Right atrium auricular region (tissue), 2 donors: Measurements from ENCODE around the gene IKBKE. TPM values are rescaled to one million over a fixed set of nuclear protein-coding genes. Genes with fewer than 3 reads are reported as not detected.

Experiments
- DNase-seq: peaks from one replicate; pipeline ENCODE4 v3.0.0-alpha.2; 2019; ENCODE audit warnings: low spot score
- H3K27ac ChIP-seq, 2 donors: fragments of 200-600 bp; sonication (generic); 1 replicate in 1 of 2; 2 replicates in 1 of 2; pipeline ENCODE4 v1.5.1; 2016 to 2019
- H3K27me3 ChIP-seq, 2 donors: fragments of 200-600 bp; sonication (generic); one replicate each; pipeline versions ENCODE4 v1.5.1 to v1.6.0; 2017 to 2019
- H3K36me3 ChIP-seq: fragments of 200-600 bp; sonication (generic); one replicate; pipeline ENCODE4 v1.5.1; 2016
- H3K4me1 ChIP-seq, 2 donors: fragments of 200-600 bp; sonication (generic); one replicate each; pipeline versions ENCODE4 v1.5.1 to v1.6.0; 2017 to 2019
- H3K4me3 ChIP-seq, 2 donors: fragments of 200-600 bp; sonication (generic); 1 replicate in 1 of 2; 2 replicates in 1 of 2; pipeline ENCODE4 v1.5.1; 2017 to 2019; ENCODE audit warnings: mild to moderate bottlenecking in 1 of 2, moderate library complexity in 1 of 2
- H3K9me3 ChIP-seq, 2 donors: fragments of 200-600 bp; sonication (generic); one replicate each; pipeline ENCODE4 v1.5.1; 2019
- total RNA-seq, 2 donors: library from RNA; depleted of rRNA; stranded (reverse); fragments of >200 nt; gene quantifications; one replicate each; pipeline ENCODE4 v1.1.0, GENCODE V29; 2016
- TF ChIP-seq, protein P1 (sequence below), 2 donors: fragments of 200-600 bp; sonication (generic); IDR thresholded peaks; one replicate each; pipeline ENCODE4 v1.5.1; 2019; ENCODE audit warnings: antibody characterized with exemption in 2 of 2

IKBKE gene
- total RNA-seq, 2 donors from 2014 or later = 1.3 to 3.2 TPM

DNA sequence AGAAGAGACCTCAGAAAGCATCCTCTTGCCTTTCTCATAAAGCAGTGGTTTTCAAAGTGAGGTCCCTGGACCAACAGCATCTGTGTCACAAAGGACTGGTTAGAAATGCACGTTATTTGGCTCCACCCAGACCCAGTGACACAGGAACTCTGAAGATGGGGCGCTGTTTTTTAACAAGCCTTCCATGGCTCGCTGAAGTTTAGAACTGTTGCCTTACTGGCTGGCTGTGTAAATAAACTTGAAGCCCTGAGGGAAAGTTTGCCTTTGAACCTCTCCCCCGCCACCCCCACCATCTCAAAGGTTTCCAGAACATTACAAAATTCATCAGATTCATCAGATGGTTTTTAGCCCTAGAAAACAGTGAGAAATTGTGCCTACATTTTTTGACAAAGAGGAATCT lies 21.8 kb upstream of the IKBKE start:
- TF ChIP-seq, protein P1, sequence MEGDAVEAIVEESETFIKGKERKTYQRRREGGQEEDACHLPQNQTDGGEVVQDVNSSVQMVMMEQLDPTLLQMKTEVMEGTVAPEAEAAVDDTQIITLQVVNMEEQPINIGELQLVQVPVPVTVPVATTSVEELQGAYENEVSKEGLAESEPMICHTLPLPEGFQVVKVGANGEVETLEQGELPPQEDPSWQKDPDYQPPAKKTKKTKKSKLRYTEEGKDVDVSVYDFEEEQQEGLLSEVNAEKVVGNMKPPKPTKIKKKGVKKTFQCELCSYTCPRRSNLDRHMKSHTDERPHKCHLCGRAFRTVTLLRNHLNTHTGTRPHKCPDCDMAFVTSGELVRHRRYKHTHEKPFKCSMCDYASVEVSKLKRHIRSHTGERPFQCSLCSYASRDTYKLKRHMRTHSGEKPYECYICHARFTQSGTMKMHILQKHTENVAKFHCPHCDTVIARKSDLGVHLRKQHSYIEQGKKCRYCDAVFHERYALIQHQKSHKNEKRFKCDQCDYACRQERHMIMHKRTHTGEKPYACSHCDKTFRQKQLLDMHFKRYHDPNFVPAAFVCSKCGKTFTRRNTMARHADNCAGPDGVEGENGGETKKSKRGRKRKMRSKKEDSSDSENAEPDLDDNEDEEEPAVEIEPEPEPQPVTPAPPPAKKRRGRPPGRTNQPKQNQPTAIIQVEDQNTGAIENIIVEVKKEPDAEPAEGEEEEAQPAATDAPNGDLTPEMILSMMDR (IDR thresholded peaks at IDR 0.05) = no peak
- no peak for DNase-seq
- H3K4me3 ChIP-seq = no peak overlapping the region
- no peaks in the 10 kb centered on the region for H3K27me3 ChIP-seq
- H3K36me3 ChIP-seq = peaks cover 70% of the 10 kb centered on the region
- H3K27ac ChIP-seq = no peak overlapping the region
- peaks cover 0 to 22% of the 10 kb centered on the region in 2 donors for H3K4me1 ChIP-seq
- H3K9me3 ChIP-seq = no peaks in the 10 kb centered on the region

DNA sequence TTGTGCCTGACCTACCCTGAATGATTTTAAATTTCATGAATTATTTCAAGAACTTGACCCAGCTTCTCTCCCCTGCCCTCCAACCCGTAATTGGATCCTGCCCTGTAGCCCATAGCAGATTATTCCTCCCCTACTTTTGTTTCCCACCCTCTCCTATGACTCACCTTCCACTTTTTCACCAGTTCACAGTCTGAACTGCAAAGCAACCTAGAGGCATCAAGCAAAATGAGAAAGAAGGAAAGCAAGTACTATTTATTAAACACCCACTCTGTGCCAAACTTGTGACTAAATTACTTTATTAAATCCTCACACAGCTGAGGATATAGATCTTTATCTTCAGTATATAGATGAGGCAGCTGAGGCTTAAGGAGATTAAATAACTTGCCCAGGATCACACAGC lies 20.7 kb upstream of the IKBKE start:
- Histone ChIP-seq H3K36me3 (peaks cover 76% of the 10 kb centered on the region), H3K9me3 (no peaks in the 10 kb centered on the region), H3K27me3 (no peaks in the 10 kb centered on the region), H3K4me3 (no peak overlapping the region), H3K27ac (no peak overlapping the region), H3K4me1 (peaks cover 0 to 17% of the 10 kb centered on the region in 2 donors)
- DNase-seq = no peak
- TF ChIP-seq, protein P1 (IDR thresholded peaks at IDR 0.05) = no peak

DNA sequence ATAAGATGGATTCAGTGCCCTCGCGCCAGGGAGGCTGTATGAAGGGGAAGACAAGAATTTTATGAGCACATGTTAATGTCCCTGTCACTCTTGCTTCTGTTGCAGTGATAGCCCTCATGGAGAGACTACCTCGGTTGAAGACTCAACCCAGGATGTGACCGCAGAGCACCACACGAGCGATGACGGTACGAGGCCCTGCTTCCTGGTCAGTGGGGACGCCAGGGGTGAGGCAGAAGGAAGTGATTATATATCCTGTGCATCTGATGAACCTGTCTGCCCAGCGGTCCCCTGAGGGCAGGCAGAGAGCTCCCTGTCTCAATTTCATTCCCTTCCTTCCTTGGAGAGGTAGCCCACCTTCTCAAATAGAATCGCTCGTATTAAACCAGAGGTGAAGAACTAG lies 20.0 kb upstream of the IKBKE start:
- DNase-seq = no peak
- Histone ChIP-seq H3K27ac (no peak overlapping the region), H3K27me3 (no peaks in the 10 kb centered on the region), H3K4me3 (no peak overlapping the region), H3K4me1 (peaks cover 0 to 10% of the 10 kb centered on the region in 2 donors), H3K9me3 (no peaks in the 10 kb centered on the region), H3K36me3 (peaks cover 81% of the 10 kb centered on the region)
- TF ChIP-seq, protein P1 (IDR thresholded peaks at IDR 0.05) = no peak

DNA sequence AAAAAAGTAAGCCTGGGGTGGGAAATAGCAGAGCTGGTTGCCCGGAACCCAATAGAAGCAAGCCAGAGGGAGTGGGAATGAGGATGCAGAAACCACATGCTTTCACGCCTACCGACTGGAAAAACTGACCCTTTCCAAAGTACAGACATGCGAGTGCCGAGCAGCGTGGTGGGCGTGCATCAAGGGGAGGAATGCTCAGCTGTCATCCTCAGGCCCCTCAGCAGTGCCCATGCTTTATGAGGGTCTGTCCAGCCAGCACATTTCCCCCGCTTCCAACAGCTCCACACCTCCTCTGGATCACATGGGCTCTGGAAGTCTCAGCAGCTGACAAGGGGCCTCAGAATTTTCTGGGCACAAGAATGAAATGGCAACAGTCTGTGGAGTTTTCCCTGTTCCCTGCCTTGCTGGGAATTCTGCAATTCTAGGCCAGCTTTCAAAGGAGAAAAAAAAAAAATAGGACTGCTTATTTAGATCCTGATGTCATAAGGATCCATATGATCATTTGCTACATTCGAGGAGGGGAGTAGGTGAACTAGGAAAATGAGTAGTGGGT lies 19.1 kb upstream of the IKBKE start:
- peaks cover 0 to 10% of the 10 kb centered on the region in 2 donors for H3K4me1 ChIP-seq
- no peak overlapping the region for H3K4me3 ChIP-seq
- H3K27ac ChIP-seq = no peak overlapping the region
- peaks cover 79% of the 10 kb centered on the region for H3K36me3 ChIP-seq
- TF ChIP-seq, protein P1 (IDR thresholded peaks at IDR 0.05) = no peak
- DNase-seq = no peak
- H3K9me3 ChIP-seq = no peaks in the 10 kb centered on the region
- no peaks in the 10 kb centered on the region for H3K27me3 ChIP-seq

DNA sequence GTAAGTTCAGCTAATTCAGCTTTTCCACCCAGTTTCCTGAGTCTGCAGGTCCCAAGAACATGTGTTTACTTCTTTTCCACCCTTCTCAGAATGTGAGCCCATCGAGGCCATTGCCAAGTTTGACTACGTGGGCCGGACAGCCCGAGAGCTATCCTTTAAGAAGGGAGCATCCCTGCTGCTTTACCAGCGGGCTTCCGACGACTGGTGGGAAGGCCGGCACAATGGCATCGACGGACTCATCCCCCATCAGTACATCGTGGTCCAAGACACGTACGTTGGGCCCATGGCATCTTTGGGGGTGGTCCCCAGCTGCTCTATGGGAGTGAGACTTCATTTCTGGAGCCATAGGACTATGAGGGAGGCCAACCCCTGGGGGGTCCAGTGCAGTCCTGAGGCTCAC lies 17.2 kb upstream of the IKBKE start:
- H3K4me3 ChIP-seq = no peak overlapping the region
- no peak for DNase-seq
- TF ChIP-seq, protein P1 (IDR thresholded peaks at IDR 0.05) = no peak
- H3K27me3 ChIP-seq = no peaks in the 10 kb centered on the region
- H3K36me3 ChIP-seq = peaks cover 60% of the 10 kb centered on the region
- peaks cover 0 to 24% of the 10 kb centered on the region in 2 donors for H3K4me1 ChIP-seq
- no peak overlapping the region for H3K27ac ChIP-seq
- no peaks in the 10 kb centered on the region for H3K9me3 ChIP-seq

DNA sequence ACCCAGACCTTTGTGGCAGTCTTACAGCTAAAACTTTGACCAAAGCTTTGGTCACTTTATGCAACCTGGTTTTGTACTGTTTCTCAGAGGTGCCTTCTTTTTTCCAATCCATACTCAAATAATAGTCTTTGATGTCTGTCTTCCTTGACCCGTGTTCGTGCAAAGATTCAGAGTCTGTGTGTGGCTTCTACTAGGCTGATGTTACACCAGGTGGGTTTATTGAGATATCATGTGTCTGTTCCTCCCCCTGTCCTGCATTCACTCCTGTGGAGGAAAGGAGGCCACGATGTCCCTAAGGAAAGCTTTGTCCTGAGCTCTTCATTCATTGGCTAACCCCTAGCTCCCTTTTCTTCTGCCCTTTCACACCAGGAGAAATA lies 15.0 kb upstream of the IKBKE start:
- TF ChIP-seq, protein P1 (IDR thresholded peaks at IDR 0.05) = no peak
- H3K36me3 ChIP-seq = peaks cover 61% of the 10 kb centered on the region
- no peak for DNase-seq

More for the DNA sequence above, 15.0 kb upstream of the IKBKE start:
- Histone ChIP-seq H3K9me3 (no peaks in the 10 kb centered on the region), H3K4me1 (peaks cover 0 to 24% of the 10 kb centered on the region in 2 donors), H3K27me3 (no peaks in the 10 kb centered on the region), H3K4me3 (no peak overlapping the region), H3K27ac (no peak overlapping the region)
